Transverse colon (tissue), 4 donors: ENCODE results near the gene PRRC2A. TPM values are rescaled to one million over a fixed set of nuclear protein-coding genes. Genes with fewer than 3 reads are reported as not detected.
A peak's percentile ranks its signal among the peaks of the same experiment; 100 is the strongest.

Experiments
- DNase-seq: peaks from one replicate; pipeline ENCODE4 v3.0.0-alpha.2; 2019
- H3K27ac ChIP-seq, 4 donors: fragments of 200-600 bp; sonication (generic); 2 replicates each; pipeline ENCODE4 v1.5.1; 2016 to 2018; ENCODE audit warnings: inconsistent platforms in 4 of 4
- H3K27me3 ChIP-seq: fragments of 200-600 bp; sonication (generic); 2 replicates; pipeline ENCODE4 v1.5.1; 2017; ENCODE audit warnings: inconsistent platforms
- H3K36me3 ChIP-seq, 4 donors: fragments of 200-600 bp; sonication (generic); 2 replicates each; pipeline ENCODE4 v1.5.1; 2017 to 2019; ENCODE audit warnings: inconsistent platforms in 4 of 4
- H3K4me1 ChIP-seq, 4 donors: fragments of 200-600 bp; sonication (generic); 2 replicates each; pipeline ENCODE4 v1.5.1; 2017 to 2020; ENCODE audit warnings: inconsistent platforms in 4 of 4
- H3K4me3 ChIP-seq, 4 donors: fragments of 200-600 bp; sonication (generic); 1 replicate in 1 of 4; 2 replicates in 3 of 4; pipeline versions ENCODE4 v1.5.1 to v1.6.1; 2017 to 2019; ENCODE audit warnings: inconsistent platforms in 4 of 4
- H3K9me3 ChIP-seq, 2 donors: fragments of 200-600 bp; sonication (generic); 2 replicates each; pipeline ENCODE4 v1.5.1; 2017 to 2019; ENCODE audit warnings: inconsistent platforms in 2 of 2
- CTCF ChIP-seq, 5 experiments: fragments of 200-600 bp in 3 of 5; fragments of 450-650 bp in 2 of 5; sonication (generic) in 3 of 5; IDR thresholded peaks; 1 replicate in 2 of 5; 2 replicates in 3 of 5; pipeline ENCODE4 v1.5.1; 2016 to 2017; ENCODE audit warnings: antibody characterized with exemption in 5 of 5, inconsistent platforms in 3 of 5, mild to moderate bottlenecking in 2 of 5, moderate library complexity in 1 of 5
- EP300 ChIP-seq: sonication (generic); formaldehyde crosslinking; IDR thresholded peaks from one replicate; pipeline ENCODE4 v1.6.1; 2017; ENCODE audit warnings: antibody characterized with exemption, low read depth
- POLR2A ChIP-seq: fragments of 450-650 bp; IDR thresholded peaks from one replicate; pipeline ENCODE4 v1.6.1; 2016; ENCODE audit warnings: antibody characterized with exemption, mild to moderate bottlenecking, moderate library complexity
- POLR2AphosphoS5 ChIP-seq, 3 donors: sonication (generic); formaldehyde crosslinking; IDR thresholded peaks; one replicate each; pipeline ENCODE4 v1.6.1; 2016; ENCODE audit warnings: antibody characterized with exemption in 3 of 3
- WGBS, 2 donors: methylation state at CpG; one replicate each; pipeline ENCODE4 v1.1.5; 2018; ENCODE audit warnings: low coverage in 1 of 2; 5-methylcytosine and 5-hydroxymethylcytosine counted together
- in situ Hi-C, 4 donors: fragments of 200-750 bp; cut with MboI; loops; one replicate each; pipeline versions ENCODE4 v1.15.0 to v1.15.1; 2017; ENCODE audit warnings: low sequenced_read_pairs in 3 of 4, low pct_ligation_motif_present in 1 of 4, low pct_unique_long_range_greater_than_20kb in 1 of 4
- intact Hi-C: fragments of 100-400 bp; cut with DNase I; formaldehyde crosslinking; loops from one replicate; pipeline ENCODE4 v1.15.1; 2023; ENCODE audit warnings: low total_unique reads
- total RNA-seq, 4 donors: library from RNA; depleted of rRNA; stranded (reverse); fragments of >200 nt; gene quantifications; one replicate each; pipeline ENCODE4 v1.1.0, GENCODE V29; 2016

The PRRC2A gene
- total RNA-seq, 4 donors from 2014 or later = 63.9 to 138 (median 85.8) TPM

GRCh38 chr6:31666337-31666965, 45.9 kb downstream of the PRRC2A start:
- H3K27me3 ChIP-seq = no peaks in the 10 kb centered on the region
- no peak for TF ChIP-seq CTCF (IDR thresholded peaks at IDR 0.05)
- no peak for TF ChIP-seq POLR2AphosphoS5 (IDR thresholded peaks at IDR 0.05)
- TF ChIP-seq EP300 = no peak
- TF ChIP-seq POLR2A = no peak
- peaks cover 0 to 50% (median 24%) of the 10 kb centered on the region in 4 donors for H3K36me3 ChIP-seq
- H3K27ac ChIP-seq = peak overlapping the region; percentile 93 to 99 (median 98)
- H3K9me3 ChIP-seq = no peaks in the 10 kb centered on the region
- in situ Hi-C loops (no loop called here), intact Hi-C loops (no loop called here)
- peaks cover 21 to 47% (median 26%) of the 10 kb centered on the region in 4 donors for H3K4me1 ChIP-seq
- H3K4me3 ChIP-seq = peak overlapping the region; percentile 76 to 96 (median 92)
- WGBS, 2 donors = 1 to 5% methylated on average over 4 to 15 of the region's 15 CpGs
- no peak for DNase-seq

GRCh38 chr6:31669676-31670075, 49.2 kb downstream of the PRRC2A start, which contains the start of gene LY6G5B:
LY6G5B (plus strand) TSS chr6:31669976; CDS start chr6:31670951, 975 bp downstream.
- in situ Hi-C loops = loop anchor here in 1 of 4 donors (10.0 kb wide), 1 partner anchor 285 kb away; the partner anchor contains the start of genes NELFE and SKIC2
- H3K27me3 ChIP-seq = no peaks in the 10 kb centered on the region
- no peak within 1 kb of the TSS for H3K4me3 ChIP-seq
- TF ChIP-seq EP300 (no peak), POLR2AphosphoS5 (IDR thresholded peaks at IDR 0.05) (no peak), CTCF (IDR thresholded peaks at IDR 0.05) (no peak), POLR2A (no peak)
- no peak within 1 kb of the TSS for H3K27ac ChIP-seq
- peaks cover 8 to 18% (median 11%) of the 10 kb centered on the region in 4 donors for H3K4me1 ChIP-seq
- 70 to 90% methylated on average over 2 to 8 of the region's 8 CpGs for WGBS, 2 donors
- H3K9me3 ChIP-seq = no peaks in the 10 kb centered on the region
- intact Hi-C loops = no loop called here
- no peak for DNase-seq
- H3K36me3 ChIP-seq = peaks cover 0 to 54% (median 30%) of the 10 kb centered on the region in 4 donors

DNA sequence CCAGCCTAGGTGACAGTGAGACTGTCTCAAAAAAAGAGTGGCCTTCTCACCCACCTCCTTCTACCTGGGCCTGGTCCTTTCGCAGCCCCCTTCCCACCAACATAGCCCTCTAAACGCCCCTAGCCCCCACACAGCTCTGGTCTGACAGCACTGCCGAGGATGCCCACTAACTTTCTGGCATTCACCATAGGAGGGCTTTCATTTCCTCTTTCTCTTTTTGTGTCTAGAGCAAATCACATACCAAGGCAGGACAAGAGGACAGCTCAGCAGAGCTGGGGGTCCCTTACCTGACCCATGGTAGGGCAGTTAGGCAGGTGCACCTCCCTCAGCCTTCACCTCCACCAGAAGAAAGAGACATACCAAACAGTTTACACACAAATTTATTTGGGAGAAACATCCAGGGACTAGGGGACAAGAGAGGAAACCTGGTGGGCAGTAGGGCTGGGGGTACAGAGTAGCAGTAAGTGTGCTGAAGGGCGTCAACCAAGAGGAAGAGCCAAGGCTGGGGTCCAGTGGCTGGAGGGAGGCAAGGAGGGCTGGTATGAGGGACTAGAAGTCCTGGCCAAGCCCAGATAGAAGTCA, 55.9 kb downstream of the PRRC2A start:
- intact Hi-C loops (no loop called here), in situ Hi-C loops (loop anchor here in 1 of 4 donors (10.0 kb wide), 1 partner anchor 278 kb away; the partner anchor contains the start of genes NELFE and SKIC2)
- TF ChIP-seq CTCF (IDR thresholded peaks at IDR 0.05) = no peak
- no peak for TF ChIP-seq POLR2A
- TF ChIP-seq EP300 = no peak
- TF ChIP-seq POLR2AphosphoS5 (IDR thresholded peaks at IDR 0.05) = no peak
- Histone ChIP-seq H3K4me1 (peaks cover 1 to 12% (median 5%) of the 10 kb centered on the region in 4 donors), H3K9me3 (no peaks in the 10 kb centered on the region), H3K36me3 (peaks cover 0 to 13% (median 4%) of the 10 kb centered on the region in 4 donors), H3K27me3 (no peaks in the 10 kb centered on the region), H3K4me3 (no peak overlapping the region), H3K27ac (no peak overlapping the region)
- 73% methylated on average over 4 of the region's 4 CpGs; no CpG with 5 or more reads in 1 of the 2 donors for WGBS, 2 donors
- no peak for DNase-seq

- 83 to 85% methylated on average over 5 to 6 of the region's 6 CpGs for WGBS, 2 donors
- H3K4me3 ChIP-seq = no peak overlapping the region
- H3K27ac ChIP-seq = no peak overlapping the region
- no peak for DNase-seq
- peaks cover 5 to 17% (median 10%) of the 10 kb centered on the region in 4 donors for H3K4me1 ChIP-seq
- in situ Hi-C loops = loop anchor here in 1 of 4 donors (10.0 kb wide), 1 partner anchor 278 kb away; the partner anchor contains the start of genes NELFE and SKIC2
- TF ChIP-seq CTCF (IDR thresholded peaks at IDR 0.05) = no peak
- no peak for TF ChIP-seq POLR2A
- TF ChIP-seq POLR2AphosphoS5 (IDR thresholded peaks at IDR 0.05) = no peak
- no peak for TF ChIP-seq EP300
- peaks cover 0 to 8% (median 3%) of the 10 kb centered on the region in 4 donors for H3K36me3 ChIP-seq
- intact Hi-C loops = no loop called here
- H3K9me3 ChIP-seq = no peaks in the 10 kb centered on the region
- H3K27me3 ChIP-seq = no peaks in the 10 kb centered on the region
Observed at GRCh38 chr6:31676904-31677303, 56.4 kb downstream of the PRRC2A start.
